HEK293 (cell line): ENCODE results near the gene AGO4.
A peak's percentile ranks its signal among the peaks of the same experiment; 100 is the strongest.

ENCODE experiments used
- CTCF ChIA-PET: fragments of 350-600 bp; formaldehyde crosslinking; extraction: SDS; loops from one replicate; lab custom pipeline; 2021; ENCODE audit warnings: antibody characterized with exemption; lab: Yijun Ruan, JAX
- POLR2A ChIA-PET: fragments of 300-600 bp; formaldehyde crosslinking; extraction: SDS; loops from one replicate; lab custom pipeline; 2020; ENCODE audit warnings: antibody characterized with exemption, inconsistent platforms; lab: Yijun Ruan, JAX
- H3K27ac ChIP-seq: fragments of 200-500 bp; sonication (Bioruptor generic); 2 replicates; pipeline ENCODE4 v1.5.1; 2014; ENCODE audit warnings: low read depth, low read length, control low read depth, inconsistent platforms; ENCODE audit errors: extremely low read depth
- H3K36me3 ChIP-seq, 2 experiments: fragments of 200-500 bp in 1 of 2; sonication (Bioruptor generic) in 1 of 2; 1 replicate in 1 of 2; 2 replicates in 1 of 2; pipeline ENCODE4 v1.5.1; 2014 to 2017; ENCODE audit warnings: inconsistent platforms in 2 of 2, low read length in 2 of 2; ENCODE audit not compliant: control insufficient read depth in 2 of 2, insufficient read depth in 1 of 2
- H3K4me1 ChIP-seq: fragments of 200-500 bp; sonication (Bioruptor generic); 2 replicates; pipeline ENCODE4 v1.5.1; 2014; ENCODE audit warnings: mild to moderate bottlenecking, low read length, inconsistent platforms; ENCODE audit not compliant: control insufficient read depth, insufficient read depth
- H3K4me3 ChIP-seq: 2 replicates; pipeline ENCODE4 v1.5.1; 2011; ENCODE audit warnings: low read depth, mild to moderate bottlenecking, control low read depth, low read length, moderate library complexity
- H3K9me3 ChIP-seq: fragments of 200-500 bp; sonication (Bioruptor generic); 2 replicates; pipeline ENCODE4 v1.5.1; 2014; ENCODE audit warnings: low read depth, low read length, inconsistent platforms; ENCODE audit not compliant: control insufficient read depth, insufficient read depth
- HOXC10 ChIP-seq: sonication (generic); formaldehyde crosslinking; IDR thresholded peaks from 2 replicates; pipeline ENCODE4 v1.8.1; 2023; ENCODE audit warnings: mild to moderate bottlenecking, missing genetic modification reagents
- MEIS1 ChIP-seq: sonication (generic); formaldehyde crosslinking; IDR thresholded peaks from 2 replicates; pipeline ENCODE4 v1.8.1; 2022; ENCODE audit warnings: missing genetic modification reagents, mild to moderate bottlenecking, borderline replicate concordance
- SCRT2 ChIP-seq: fragments of 450-650 bp; formaldehyde crosslinking; IDR thresholded peaks from 2 replicates; pipeline ENCODE4 v1.5.1; 2016; ENCODE audit warnings: missing biosample characterization, missing genetic modification characterization
- ZNF174 ChIP-seq: fragments of 450-650 bp; formaldehyde crosslinking; IDR thresholded peaks from 2 replicates; pipeline ENCODE4 v1.5.0; 2017; ENCODE audit warnings: missing biosample characterization, mild to moderate bottlenecking, missing genetic modification characterization
- ZNF266 ChIP-seq: fragments of 450-650 bp; formaldehyde crosslinking; IDR thresholded peaks from 2 replicates; pipeline ENCODE4 v1.5.1; 2016; ENCODE audit warnings: missing biosample characterization, missing genetic modification characterization, low read depth
- ZNF394 ChIP-seq: fragments of 450-650 bp; formaldehyde crosslinking; IDR thresholded peaks from 2 replicates; pipeline ENCODE4 v1.5.1; 2016; ENCODE audit warnings: missing biosample characterization, missing genetic modification characterization, mild to moderate bottlenecking, moderate library complexity, borderline replicate concordance
- ZNF596 ChIP-seq: fragments of 450-650 bp; IDR thresholded peaks from 2 replicates; pipeline ENCODE4 v1.5.0; 2018; ENCODE audit warnings: missing biosample characterization, mild to moderate bottlenecking, missing genetic modification characterization, moderate library complexity
- ZNF600 ChIP-seq: fragments of 450-650 bp; formaldehyde crosslinking; IDR thresholded peaks from 2 replicates; pipeline ENCODE4 v1.5.1; 2016; ENCODE audit warnings: missing biosample characterization, missing genetic modification characterization
- ZNF654 ChIP-seq: fragments of 450-650 bp; formaldehyde crosslinking; IDR thresholded peaks from 2 replicates; pipeline ENCODE4 v1.5.1; 2016; ENCODE audit warnings: low read depth, missing biosample characterization, missing genetic modification characterization
- ZNF664 ChIP-seq: fragments of 450-650 bp; formaldehyde crosslinking; IDR thresholded peaks from 2 replicates; pipeline ENCODE4 v1.5.1; 2016; ENCODE audit warnings: missing biosample characterization, missing genetic modification characterization
- ZNF677 ChIP-seq: fragments of 450-650 bp; IDR thresholded peaks from 2 replicates; pipeline ENCODE4 v1.5.0; 2018; ENCODE audit warnings: missing biosample characterization, mild to moderate bottlenecking, missing genetic modification characterization, moderate library complexity
- ZNF76 ChIP-seq: fragments of 450-650 bp; formaldehyde crosslinking; IDR thresholded peaks from 2 replicates; pipeline ENCODE4; 2016; ENCODE audit warnings: low read depth, missing biosample characterization, missing genetic modification characterization, borderline replicate concordance
- TF ChIP-seq, protein P1 (sequence below): fragments of 450-650 bp; formaldehyde crosslinking; IDR thresholded peaks from 2 replicates; pipeline ENCODE4 v1.5.1; 2016; ENCODE audit warnings: missing biosample characterization, missing genetic modification characterization
- TF ChIP-seq, protein P2 (sequence below): fragments of 450-650 bp; formaldehyde crosslinking; IDR thresholded peaks from 2 replicates; pipeline ENCODE4 v1.5.1; 2016; ENCODE audit warnings: missing biosample characterization, missing genetic modification characterization
- TF ChIP-seq, protein P3 (sequence below): fragments of 450-650 bp; formaldehyde crosslinking; IDR thresholded peaks from 2 replicates; pipeline ENCODE4 v1.5.1; 2016; ENCODE audit warnings: missing biosample characterization, missing genetic modification characterization, low read depth
- TF ChIP-seq, protein P4 (sequence below): fragments of 450-650 bp; formaldehyde crosslinking; IDR thresholded peaks from 2 replicates; pipeline ENCODE4 v1.5.1; 2017; ENCODE audit warnings: missing biosample characterization, missing genetic modification characterization
- TF ChIP-seq, protein P5 (sequence below): fragments of 450-650 bp; formaldehyde crosslinking; IDR thresholded peaks from 2 replicates; pipeline ENCODE4 v1.5.1; 2017; ENCODE audit warnings: missing biosample characterization, missing genetic modification characterization
- TF ChIP-seq, protein P6 (sequence below): fragments of 450-650 bp; formaldehyde crosslinking; IDR thresholded peaks from 2 replicates; pipeline ENCODE4 v1.5.1; 2016; ENCODE audit warnings: missing biosample characterization, missing genetic modification characterization

AGO4 gene

DNA sequence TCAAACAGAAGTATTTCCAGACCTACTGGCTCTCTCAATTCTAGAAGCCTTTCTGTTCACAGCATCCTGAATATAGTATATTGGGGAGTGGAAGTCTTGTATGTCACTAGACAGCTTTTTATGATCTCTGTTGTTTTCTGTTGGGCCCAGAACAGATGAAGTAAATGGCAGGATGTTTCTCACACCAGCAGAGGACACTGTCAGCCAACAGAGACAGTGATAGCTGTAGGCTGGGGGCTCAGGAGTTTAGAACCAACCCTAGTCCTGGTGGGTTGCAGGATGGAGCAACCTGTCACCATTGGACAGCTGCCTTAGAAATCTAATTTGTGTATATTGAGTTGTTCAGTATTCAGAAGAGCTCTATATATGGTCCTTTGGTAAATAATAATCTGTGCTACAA lies 92.1 kb downstream of the AGO4 start:
- CTCF ChIA-PET = interaction anchor here (1.0 to 1.7 kb wide), 3 partner anchors 18 to 234 kb away, joined by 3 to 6 read pairs (median 6); no protein-coding TSS in a partner anchor
- peaks cover 25 to 94% of the 10 kb centered on the region in 2 experiments; a peak in 2 of 3 replicates for H3K36me3 ChIP-seq
- no peak for TF ChIP-seq MEIS1 (CRISPR knock-in tag)
- TF ChIP-seq ZNF654 (tag by site-specific recombination) = peak; percentile 28
- POLR2A ChIA-PET = no interaction called here
- H3K27ac ChIP-seq = no peak overlapping the region
- H3K4me3 ChIP-seq = no peak overlapping the region
- no peaks in the 10 kb centered on the region for H3K4me1 ChIP-seq
- H3K9me3 ChIP-seq = no peaks in the 10 kb centered on the region

DNA sequence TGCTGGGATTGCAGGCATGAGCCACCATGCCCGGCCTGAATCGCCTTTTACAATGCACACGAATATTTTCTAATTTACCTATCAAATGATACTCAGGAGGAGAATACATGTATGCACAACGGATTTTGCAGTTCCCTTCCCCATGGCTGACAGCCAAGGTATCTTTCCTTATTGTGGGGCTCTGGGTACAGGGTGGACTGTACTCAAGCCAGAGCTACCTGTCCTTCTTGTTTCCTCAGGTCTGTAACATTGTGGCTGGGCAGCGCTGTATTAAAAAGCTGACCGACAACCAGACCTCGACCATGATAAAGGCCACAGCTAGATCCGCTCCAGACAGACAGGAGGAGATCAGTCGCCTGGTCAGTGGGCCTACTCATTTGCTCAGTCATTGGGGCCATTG lies 93.4 kb downstream of the AGO4 start:
- ChIA-PET CTCF (interaction anchor here (1.0 kb wide), 1 partner anchor 18 kb away, joined by 3 read pairs; the partner anchor contains the start of gene AGO1), POLR2A (interaction anchor here (0.6 to 1.0 kb wide), 2 partner anchors 17 to 419 kb away, joined by 3 to 4 read pairs; no protein-coding TSS in a partner anchor)
- no peaks in the 10 kb centered on the region for H3K4me1 ChIP-seq
- H3K36me3 ChIP-seq = peaks cover 25 to 92% of the 10 kb centered on the region in 2 experiments; a peak in 2 of 3 replicates
- TF ChIP-seq HOXC10 (CRISPR knock-in tag) (no peak), ZNF76 (tag by site-specific recombination) (no peak), ZNF596 (tag by site-specific recombination) (no peak)
- TF ChIP-seq, protein P1, sequence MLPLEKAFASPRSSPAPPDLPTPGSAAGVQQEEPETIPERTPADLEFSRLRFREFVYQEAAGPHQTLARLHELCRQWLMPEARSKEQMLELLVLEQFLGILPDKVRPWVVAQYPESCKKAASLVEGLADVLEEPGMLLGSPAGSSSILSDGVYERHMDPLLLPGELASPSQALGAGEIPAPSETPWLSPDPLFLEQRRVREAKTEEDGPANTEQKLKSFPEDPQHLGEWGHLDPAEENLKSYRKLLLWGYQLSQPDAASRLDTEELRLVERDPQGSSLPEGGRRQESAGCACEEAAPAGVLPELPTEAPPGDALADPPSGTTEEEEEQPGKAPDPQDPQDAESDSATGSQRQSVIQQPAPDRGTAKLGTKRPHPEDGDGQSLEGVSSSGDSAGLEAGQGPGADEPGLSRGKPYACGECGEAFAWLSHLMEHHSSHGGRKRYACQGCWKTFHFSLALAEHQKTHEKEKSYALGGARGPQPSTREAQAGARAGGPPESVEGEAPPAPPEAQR = no peak
- no peak overlapping the region for H3K4me3 ChIP-seq
- no peaks in the 10 kb centered on the region for H3K9me3 ChIP-seq
- no peak overlapping the region for H3K27ac ChIP-seq

DNA sequence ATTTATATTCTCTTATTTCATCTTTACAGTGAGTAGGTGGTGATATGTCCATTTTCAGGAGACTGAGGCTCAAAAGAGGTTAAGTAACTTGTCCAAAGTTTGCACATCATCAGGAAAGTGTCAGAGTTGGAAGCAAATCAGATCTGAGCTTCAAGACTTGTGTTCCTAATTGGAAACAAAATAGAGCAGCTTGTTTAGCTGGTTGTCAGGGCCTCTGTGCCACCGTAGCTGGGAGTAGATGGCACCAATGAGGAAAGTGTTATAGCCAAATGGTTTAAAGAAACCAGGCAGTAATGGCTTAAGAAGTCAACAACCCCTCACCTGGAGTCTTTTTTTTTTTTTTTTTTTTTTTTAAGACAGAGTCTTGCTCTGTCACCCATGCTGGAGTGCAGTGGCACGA lies 94.9 kb downstream of the AGO4 start:
- H3K27ac ChIP-seq = no peak overlapping the region
- no peaks in the 10 kb centered on the region for H3K9me3 ChIP-seq
- no peak for TF ChIP-seq ZNF600
- TF ChIP-seq, protein P2, sequence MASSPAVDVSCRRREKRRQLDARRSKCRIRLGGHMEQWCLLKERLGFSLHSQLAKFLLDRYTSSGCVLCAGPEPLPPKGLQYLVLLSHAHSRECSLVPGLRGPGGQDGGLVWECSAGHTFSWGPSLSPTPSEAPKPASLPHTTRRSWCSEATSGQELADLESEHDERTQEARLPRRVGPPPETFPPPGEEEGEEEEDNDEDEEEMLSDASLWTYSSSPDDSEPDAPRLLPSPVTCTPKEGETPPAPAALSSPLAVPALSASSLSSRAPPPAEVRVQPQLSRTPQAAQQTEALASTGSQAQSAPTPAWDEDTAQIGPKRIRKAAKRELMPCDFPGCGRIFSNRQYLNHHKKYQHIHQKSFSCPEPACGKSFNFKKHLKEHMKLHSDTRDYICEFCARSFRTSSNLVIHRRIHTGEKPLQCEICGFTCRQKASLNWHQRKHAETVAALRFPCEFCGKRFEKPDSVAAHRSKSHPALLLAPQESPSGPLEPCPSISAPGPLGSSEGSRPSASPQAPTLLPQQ (tag by site-specific recombination) = no peak
- TF ChIP-seq, protein P3, sequence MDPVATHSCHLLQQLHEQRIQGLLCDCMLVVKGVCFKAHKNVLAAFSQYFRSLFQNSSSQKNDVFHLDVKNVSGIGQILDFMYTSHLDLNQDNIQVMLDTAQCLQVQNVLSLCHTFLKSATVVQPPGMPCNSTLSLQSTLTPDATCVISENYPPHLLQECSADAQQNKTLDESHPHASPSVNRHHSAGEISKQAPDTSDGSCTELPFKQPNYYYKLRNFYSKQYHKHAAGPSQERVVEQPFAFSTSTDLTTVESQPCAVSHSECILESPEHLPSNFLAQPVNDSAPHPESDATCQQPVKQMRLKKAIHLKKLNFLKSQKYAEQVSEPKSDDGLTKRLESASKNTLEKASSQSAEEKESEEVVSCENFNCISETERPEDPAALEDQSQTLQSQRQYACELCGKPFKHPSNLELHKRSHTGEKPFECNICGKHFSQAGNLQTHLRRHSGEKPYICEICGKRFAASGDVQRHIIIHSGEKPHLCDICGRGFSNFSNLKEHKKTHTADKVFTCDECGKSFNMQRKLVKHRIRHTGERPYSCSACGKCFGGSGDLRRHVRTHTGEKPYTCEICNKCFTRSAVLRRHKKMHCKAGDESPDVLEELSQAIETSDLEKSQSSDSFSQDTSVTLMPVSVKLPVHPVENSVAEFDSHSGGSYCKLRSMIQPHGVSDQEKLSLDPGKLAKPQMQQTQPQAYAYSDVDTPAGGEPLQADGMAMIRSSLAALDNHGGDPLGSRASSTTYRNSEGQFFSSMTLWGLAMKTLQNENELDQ (tag by site-specific recombination) = no peak
- TF ChIP-seq, protein P4, sequence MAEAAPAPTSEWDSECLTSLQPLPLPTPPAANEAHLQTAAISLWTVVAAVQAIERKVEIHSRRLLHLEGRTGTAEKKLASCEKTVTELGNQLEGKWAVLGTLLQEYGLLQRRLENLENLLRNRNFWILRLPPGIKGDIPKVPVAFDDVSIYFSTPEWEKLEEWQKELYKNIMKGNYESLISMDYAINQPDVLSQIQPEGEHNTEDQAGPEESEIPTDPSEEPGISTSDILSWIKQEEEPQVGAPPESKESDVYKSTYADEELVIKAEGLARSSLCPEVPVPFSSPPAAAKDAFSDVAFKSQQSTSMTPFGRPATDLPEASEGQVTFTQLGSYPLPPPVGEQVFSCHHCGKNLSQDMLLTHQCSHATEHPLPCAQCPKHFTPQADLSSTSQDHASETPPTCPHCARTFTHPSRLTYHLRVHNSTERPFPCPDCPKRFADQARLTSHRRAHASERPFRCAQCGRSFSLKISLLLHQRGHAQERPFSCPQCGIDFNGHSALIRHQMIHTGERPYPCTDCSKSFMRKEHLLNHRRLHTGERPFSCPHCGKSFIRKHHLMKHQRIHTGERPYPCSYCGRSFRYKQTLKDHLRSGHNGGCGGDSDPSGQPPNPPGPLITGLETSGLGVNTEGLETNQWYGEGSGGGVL (tag by site-specific recombination) = no peak
- TF ChIP-seq, protein P5, sequence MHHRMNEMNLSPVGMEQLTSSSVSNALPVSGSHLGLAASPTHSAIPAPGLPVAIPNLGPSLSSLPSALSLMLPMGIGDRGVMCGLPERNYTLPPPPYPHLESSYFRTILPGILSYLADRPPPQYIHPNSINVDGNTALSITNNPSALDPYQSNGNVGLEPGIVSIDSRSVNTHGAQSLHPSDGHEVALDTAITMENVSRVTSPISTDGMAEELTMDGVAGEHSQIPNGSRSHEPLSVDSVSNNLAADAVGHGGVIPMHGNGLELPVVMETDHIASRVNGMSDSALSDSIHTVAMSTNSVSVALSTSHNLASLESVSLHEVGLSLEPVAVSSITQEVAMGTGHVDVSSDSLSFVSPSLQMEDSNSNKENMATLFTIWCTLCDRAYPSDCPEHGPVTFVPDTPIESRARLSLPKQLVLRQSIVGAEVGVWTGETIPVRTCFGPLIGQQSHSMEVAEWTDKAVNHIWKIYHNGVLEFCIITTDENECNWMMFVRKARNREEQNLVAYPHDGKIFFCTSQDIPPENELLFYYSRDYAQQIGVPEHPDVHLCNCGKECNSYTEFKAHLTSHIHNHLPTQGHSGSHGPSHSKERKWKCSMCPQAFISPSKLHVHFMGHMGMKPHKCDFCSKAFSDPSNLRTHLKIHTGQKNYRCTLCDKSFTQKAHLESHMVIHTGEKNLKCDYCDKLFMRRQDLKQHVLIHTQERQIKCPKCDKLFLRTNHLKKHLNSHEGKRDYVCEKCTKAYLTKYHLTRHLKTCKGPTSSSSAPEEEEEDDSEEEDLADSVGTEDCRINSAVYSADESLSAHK (tag by site-specific recombination) = no peak
- no peak for TF ChIP-seq SCRT2 (tag by site-specific recombination)
- TF ChIP-seq ZNF266 (tag by site-specific recombination) = no peak
- TF ChIP-seq ZNF664 (tag by site-specific recombination) = no peak
- TF ChIP-seq, protein P6, sequence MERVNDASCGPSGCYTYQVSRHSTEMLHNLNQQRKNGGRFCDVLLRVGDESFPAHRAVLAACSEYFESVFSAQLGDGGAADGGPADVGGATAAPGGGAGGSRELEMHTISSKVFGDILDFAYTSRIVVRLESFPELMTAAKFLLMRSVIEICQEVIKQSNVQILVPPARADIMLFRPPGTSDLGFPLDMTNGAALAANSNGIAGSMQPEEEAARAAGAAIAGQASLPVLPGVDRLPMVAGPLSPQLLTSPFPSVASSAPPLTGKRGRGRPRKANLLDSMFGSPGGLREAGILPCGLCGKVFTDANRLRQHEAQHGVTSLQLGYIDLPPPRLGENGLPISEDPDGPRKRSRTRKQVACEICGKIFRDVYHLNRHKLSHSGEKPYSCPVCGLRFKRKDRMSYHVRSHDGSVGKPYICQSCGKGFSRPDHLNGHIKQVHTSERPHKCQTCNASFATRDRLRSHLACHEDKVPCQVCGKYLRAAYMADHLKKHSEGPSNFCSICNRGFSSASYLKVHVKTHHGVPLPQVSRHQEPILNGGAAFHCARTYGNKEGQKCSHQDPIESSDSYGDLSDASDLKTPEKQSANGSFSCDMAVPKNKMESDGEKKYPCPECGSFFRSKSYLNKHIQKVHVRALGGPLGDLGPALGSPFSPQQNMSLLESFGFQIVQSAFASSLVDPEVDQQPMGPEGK (tag by site-specific recombination) = no peak
- no peak for TF ChIP-seq ZNF394 (tag by site-specific recombination)
- no peak for TF ChIP-seq ZNF174
- TF ChIP-seq ZNF677 = no peak
- ChIA-PET POLR2A (interaction anchor here (0.6 kb wide), 1 partner anchor 627 kb away, joined by 3 read pairs; no protein-coding TSS in a partner anchor), CTCF (no interaction called here)
- no peak overlapping the region for H3K4me3 ChIP-seq
- H3K36me3 ChIP-seq = peaks cover 27 to 92% of the 10 kb centered on the region in 2 experiments; a peak in 2 of 3 replicates
- no peaks in the 10 kb centered on the region for H3K4me1 ChIP-seq
